Activated T-helper 17 cell treated with anti-CD3 and anti-CD28 coated beads, Interleukin-2, amount 50 U/mL, for 72 hours (primary cell): ENCODE results near the gene MARCHF6. TPM values are rescaled to one million over a fixed set of nuclear protein-coding genes. Genes with fewer than 3 reads are reported as not detected.
A peak's percentile ranks its signal among the peaks of the same experiment; 100 is the strongest.

Source experiments
- ATAC-seq: fragments of 150-1000 bp; cut with Tn5 transposase; replicated peaks from 2 replicates; pipeline ENCODE4 v1.10.0; 2021; ENCODE audit warnings: mild to moderate bottlenecking, moderate library complexity
- H3K27ac Mint-ChIP-seq: one replicate; pipeline ENCODE4 v1.8.0; 2022; ENCODE audit warnings: mixed read lengths
- H3K27me3 Mint-ChIP-seq: one replicate; pipeline ENCODE4 v1.8.0; 2022; ENCODE audit warnings: mixed read lengths
- H3K36me3 Mint-ChIP-seq: one replicate; pipeline ENCODE4 v1.8.0; 2022; ENCODE audit warnings: low read depth, mild to moderate bottlenecking, mixed read lengths
- H3K4me1 Mint-ChIP-seq: one replicate; pipeline ENCODE4 v1.8.0; 2022; ENCODE audit warnings: mixed read lengths
- H3K4me3 Mint-ChIP-seq: one replicate; pipeline ENCODE4 v1.8.0; 2022; ENCODE audit warnings: mild to moderate bottlenecking, mixed read lengths
- H3K9me3 Mint-ChIP-seq: one replicate; pipeline ENCODE4 v1.8.0; 2022; ENCODE audit warnings: mixed read lengths
- total RNA-seq, 2 donors: library from RNA; stranded (reverse); gene quantifications; one replicate each; pipeline ENCODE4 v1.2.3, GENCODE V29; 2022

Gene MARCHF6
- total RNA-seq, 2 donors from 2014 or later: 87.7 to 157 TPM

DNA sequence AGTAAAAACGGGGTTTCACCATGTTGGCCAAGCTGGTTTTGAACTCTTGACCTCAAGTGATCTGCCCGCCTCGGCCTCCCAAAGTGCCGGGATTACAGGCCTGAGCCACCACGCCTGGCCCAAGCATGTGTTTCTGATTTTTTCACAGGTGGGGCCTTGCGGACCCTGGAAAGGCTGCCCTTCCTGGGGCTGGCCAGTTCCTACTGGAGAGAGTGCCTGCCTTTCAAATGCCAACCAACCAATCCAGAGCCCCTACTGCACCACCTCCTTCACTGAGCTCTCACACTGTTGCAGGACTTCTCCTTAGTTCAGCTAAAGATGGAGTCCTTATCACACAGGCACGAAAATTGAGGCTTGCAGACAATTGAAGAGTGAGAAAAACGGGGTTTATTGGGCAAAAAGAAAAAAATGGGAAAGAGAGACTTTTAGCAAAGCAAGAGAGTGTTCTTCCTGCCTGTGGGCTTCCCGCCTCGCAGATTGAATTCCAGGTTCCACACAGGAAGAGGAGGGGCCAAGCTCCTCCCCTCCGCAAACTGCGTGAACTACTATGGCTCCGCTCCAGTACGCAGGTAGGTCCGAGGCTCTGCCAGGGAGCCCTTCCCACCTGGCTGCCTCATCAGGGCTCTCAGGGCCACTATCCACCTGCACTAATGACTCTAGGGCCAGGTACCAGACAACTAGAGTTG is 37.5 kb upstream of the MARCHF6 start:
- Mint-ChIP-seq H3K36me3 (no peaks in the 10 kb centered on the region), H3K4me3 (no peak overlapping the region), H3K4me1 (peaks cover 7% of the 10 kb centered on the region), H3K9me3 (no peaks in the 10 kb centered on the region), H3K27ac (no peak overlapping the region), H3K27me3 (peaks cover 4% of the 10 kb centered on the region)
- no peak for ATAC-seq

DNA sequence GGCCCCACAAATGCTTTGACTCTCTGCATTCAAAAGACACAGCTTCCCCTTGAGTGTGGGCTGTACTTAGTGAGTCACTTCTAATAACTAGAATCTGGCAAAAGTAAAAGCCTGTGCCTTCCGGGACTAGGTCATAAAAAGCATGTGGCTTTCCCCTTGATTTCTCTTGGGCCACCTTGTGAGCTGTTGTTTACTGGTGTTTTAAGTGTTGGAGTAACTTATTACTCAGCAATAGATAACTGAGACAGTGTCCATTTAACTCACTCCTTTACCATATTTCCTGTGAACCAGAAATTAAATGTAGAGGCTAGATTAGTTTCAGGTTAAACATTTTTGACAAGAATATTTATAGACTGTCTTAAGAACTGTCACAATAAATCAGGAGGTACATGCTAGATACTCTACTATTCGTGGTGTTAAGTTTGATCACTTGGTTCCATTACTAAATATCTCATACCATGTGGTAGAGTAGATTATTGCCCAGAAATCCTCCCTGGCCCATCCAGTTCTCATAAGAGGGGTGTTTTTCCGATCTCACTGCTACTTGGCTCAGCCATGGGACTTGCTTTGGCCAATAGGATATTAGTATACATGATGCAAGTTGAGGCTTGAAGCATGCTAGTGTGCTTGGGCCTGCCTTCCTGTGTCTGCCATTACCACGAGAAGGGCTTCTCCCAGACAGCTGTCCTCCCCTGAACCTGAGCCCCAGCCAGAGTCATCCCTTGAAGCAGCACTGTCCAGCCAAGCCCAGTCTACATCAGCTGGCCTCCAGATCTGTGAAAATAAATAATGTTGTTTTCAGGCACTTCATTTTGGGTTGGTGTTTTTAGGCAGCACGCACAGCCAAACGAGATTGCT is 35.4 kb upstream of the MARCHF6 start:
- no peaks in the 10 kb centered on the region for H3K27me3 Mint-ChIP-seq

GRCh38 chr5:10319202-10319851 is 34.2 kb upstream of the MARCHF6 start:
- ATAC-seq: no peak
- Mint-ChIP-seq H3K9me3 (no peaks in the 10 kb centered on the region), H3K4me3 (no peak overlapping the region), H3K4me1 (no peaks in the 10 kb centered on the region), H3K36me3 (no peaks in the 10 kb centered on the region), H3K27me3 (no peaks in the 10 kb centered on the region), H3K27ac (no peak overlapping the region)

More for the DNA sequence above, 35.4 kb upstream of the MARCHF6 start:
- H3K36me3 Mint-ChIP-seq: no peaks in the 10 kb centered on the region
- H3K4me1 Mint-ChIP-seq: no peaks in the 10 kb centered on the region
- no peak overlapping the region for H3K27ac Mint-ChIP-seq
- H3K4me3 Mint-ChIP-seq: no peak overlapping the region
- no peaks in the 10 kb centered on the region for H3K9me3 Mint-ChIP-seq
- ATAC-seq: peak; percentile 89

GRCh38 chr5:10320793-10321192 is 32.7 kb upstream of the MARCHF6 start:
- no peak for ATAC-seq
- H3K27me3 Mint-ChIP-seq: no peaks in the 10 kb centered on the region
- H3K27ac Mint-ChIP-seq: no peak overlapping the region
- H3K36me3 Mint-ChIP-seq: no peaks in the 10 kb centered on the region
- no peaks in the 10 kb centered on the region for H3K9me3 Mint-ChIP-seq
- no peaks in the 10 kb centered on the region for H3K4me1 Mint-ChIP-seq
- H3K4me3 Mint-ChIP-seq: no peak overlapping the region

GRCh38 chr5:10321882-10322281 is 31.6 kb upstream of the MARCHF6 start:
- H3K4me1 Mint-ChIP-seq: no peaks in the 10 kb centered on the region
- ATAC-seq: no peak
- H3K9me3 Mint-ChIP-seq: no peaks in the 10 kb centered on the region
- no peak overlapping the region for H3K4me3 Mint-ChIP-seq
- no peaks in the 10 kb centered on the region for H3K27me3 Mint-ChIP-seq
- H3K27ac Mint-ChIP-seq: no peak overlapping the region
- no peaks in the 10 kb centered on the region for H3K36me3 Mint-ChIP-seq

DNA sequence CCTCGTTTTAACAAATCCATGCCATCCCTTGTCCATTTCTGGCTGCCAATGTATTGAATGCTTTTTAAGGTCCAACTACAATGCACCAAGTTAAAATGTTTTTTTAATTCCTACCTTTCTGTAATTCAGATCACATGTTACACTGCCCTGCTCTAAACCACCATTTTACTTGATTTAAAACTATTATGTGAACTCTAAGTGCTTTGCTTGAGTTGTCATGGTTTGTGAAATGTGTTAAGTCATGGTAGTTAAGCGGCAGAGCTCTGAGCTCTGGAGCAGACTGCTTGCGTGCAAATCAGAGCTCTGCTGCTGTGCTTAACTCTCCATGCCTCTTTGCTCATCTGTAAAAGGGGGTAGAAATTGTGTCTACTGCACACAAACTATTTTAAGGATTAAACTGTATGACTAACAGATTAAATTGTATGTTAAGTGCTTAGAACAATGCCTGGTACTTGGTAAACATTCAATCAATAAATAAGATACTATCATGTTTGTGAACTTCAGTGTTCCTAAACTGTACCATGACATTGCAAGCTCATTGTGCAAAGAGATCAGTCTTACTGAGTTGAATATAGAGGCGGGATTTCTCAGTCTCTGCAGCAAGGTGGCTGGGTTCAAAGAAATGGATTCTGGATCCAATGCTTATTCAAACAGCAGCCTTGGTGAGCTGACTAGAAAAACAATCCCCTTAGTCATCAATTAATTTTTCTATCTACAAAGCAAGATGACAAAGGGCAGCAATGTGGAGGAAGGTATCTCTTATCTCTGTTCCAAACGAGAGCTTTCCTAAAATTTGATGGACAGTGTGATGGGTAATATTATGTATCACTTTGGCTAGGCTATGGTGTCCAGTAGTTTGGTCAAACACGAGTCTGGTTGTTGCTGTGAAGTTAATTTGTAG is 29.7 kb upstream of the MARCHF6 start:
- H3K4me1 Mint-ChIP-seq: no peaks in the 10 kb centered on the region
- no peaks in the 10 kb centered on the region for H3K36me3 Mint-ChIP-seq
- H3K27ac Mint-ChIP-seq: no peak overlapping the region
- no peaks in the 10 kb centered on the region for H3K9me3 Mint-ChIP-seq
- no peak for ATAC-seq
- no peaks in the 10 kb centered on the region for H3K27me3 Mint-ChIP-seq
- no peak overlapping the region for H3K4me3 Mint-ChIP-seq

GRCh38 chr5:10324518-10325370 is 28.8 kb upstream of the MARCHF6 start:
- Mint-ChIP-seq H3K36me3 (no peaks in the 10 kb centered on the region), H3K27ac (no peak overlapping the region), H3K4me1 (no peaks in the 10 kb centered on the region), H3K4me3 (no peak overlapping the region), H3K9me3 (no peaks in the 10 kb centered on the region), H3K27me3 (peaks cover 5% of the 10 kb centered on the region)
- ATAC-seq: no peak

- Mint-ChIP-seq H3K36me3 (no peaks in the 10 kb centered on the region), H3K27me3 (peaks cover 18% of the 10 kb centered on the region)
Observed at GRCh38 chr5:10328323-10328722, 25.2 kb upstream of the MARCHF6 start.

GRCh38 chr5:10329446-10329819 is 24.1 kb upstream of the MARCHF6 start:
- no peaks in the 10 kb centered on the region for H3K36me3 Mint-ChIP-seq
- no peaks in the 10 kb centered on the region for H3K9me3 Mint-ChIP-seq
- no peak overlapping the region for H3K4me3 Mint-ChIP-seq
- H3K4me1 Mint-ChIP-seq: peaks cover 7% of the 10 kb centered on the region
- ATAC-seq: no peak
- H3K27me3 Mint-ChIP-seq: peaks cover 23% of the 10 kb centered on the region
- H3K27ac Mint-ChIP-seq: no peak overlapping the region

More at GRCh38 chr5:10328323-10328722, 25.2 kb upstream of the MARCHF6 start:
- Mint-ChIP-seq H3K9me3 (no peaks in the 10 kb centered on the region), H3K4me1 (peaks cover 5% of the 10 kb centered on the region), H3K27ac (no peak overlapping the region), H3K4me3 (no peak overlapping the region)
- ATAC-seq: no peak

DNA sequence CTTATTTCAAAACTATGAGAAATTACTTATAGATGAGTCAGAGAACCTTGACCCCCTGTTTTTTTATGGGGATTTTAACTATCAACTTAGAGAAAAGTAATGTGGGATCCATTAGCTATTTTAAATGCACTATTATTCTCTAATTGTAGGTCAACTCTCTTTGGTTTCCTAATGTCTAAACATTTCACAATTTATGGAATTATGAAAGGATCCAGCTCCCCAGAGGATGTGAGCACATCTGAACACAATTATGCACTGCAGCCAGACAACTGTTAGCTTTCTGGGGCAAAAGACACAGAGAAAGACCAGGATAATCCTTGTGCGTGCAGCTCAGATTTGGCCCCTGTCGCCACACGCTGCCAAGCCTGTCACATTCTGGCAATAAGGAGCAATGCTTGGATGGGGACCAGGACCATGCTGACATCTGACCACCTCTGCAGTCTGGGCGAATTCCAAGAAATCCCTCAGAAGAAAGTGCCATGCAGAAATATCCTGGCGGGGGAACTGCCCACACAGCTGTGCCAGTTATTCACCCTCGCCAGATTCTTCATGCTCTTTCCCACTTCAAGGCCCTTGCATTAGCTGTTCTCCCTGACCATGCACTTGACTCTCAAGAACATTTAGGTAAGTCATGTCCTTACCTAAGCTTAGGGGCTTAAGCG is 23.5 kb upstream of the MARCHF6 start:
- ATAC-seq: no peak
- Mint-ChIP-seq H3K4me3 (no peak overlapping the region), H3K9me3 (no peaks in the 10 kb centered on the region), H3K27ac (no peak overlapping the region), H3K36me3 (no peaks in the 10 kb centered on the region), H3K4me1 (peaks cover 7% of the 10 kb centered on the region), H3K27me3 (peaks cover 28% of the 10 kb centered on the region)

GRCh38 chr5:10330511-10331230 is 22.8 kb upstream of the MARCHF6 start:
- ATAC-seq: no peak
- H3K36me3 Mint-ChIP-seq: no peaks in the 10 kb centered on the region
- H3K27me3 Mint-ChIP-seq: peaks cover 32% of the 10 kb centered on the region
- H3K27ac Mint-ChIP-seq: no peak overlapping the region
- peaks cover 7% of the 10 kb centered on the region for H3K4me1 Mint-ChIP-seq
- H3K9me3 Mint-ChIP-seq: no peaks in the 10 kb centered on the region
- H3K4me3 Mint-ChIP-seq: no peak overlapping the region

GRCh38 chr5:10331341-10331796 is 22.1 kb upstream of the MARCHF6 start:
- H3K4me3 Mint-ChIP-seq: no peak overlapping the region

More at GRCh38 chr5:10331341-10331796, 22.1 kb upstream of the MARCHF6 start:
- Mint-ChIP-seq H3K36me3 (no peaks in the 10 kb centered on the region), H3K4me1 (peaks cover 7% of the 10 kb centered on the region), H3K27ac (no peak overlapping the region), H3K27me3 (peaks cover 32% of the 10 kb centered on the region), H3K9me3 (no peaks in the 10 kb centered on the region)
- no peak for ATAC-seq
